GM19467 (cell line): ENCODE data around the gene DNAJB6.

Source experiments
- ATAC-seq: cut with Tn5 transposase; IDR thresholded peaks from one replicate; pipeline ENCODE4 v1.9.1; 2021; ENCODE audit warnings: mild to moderate bottlenecking, moderate library complexity; ENCODE audit not compliant: unreplicated experiment

DNAJB6 gene

DNA sequence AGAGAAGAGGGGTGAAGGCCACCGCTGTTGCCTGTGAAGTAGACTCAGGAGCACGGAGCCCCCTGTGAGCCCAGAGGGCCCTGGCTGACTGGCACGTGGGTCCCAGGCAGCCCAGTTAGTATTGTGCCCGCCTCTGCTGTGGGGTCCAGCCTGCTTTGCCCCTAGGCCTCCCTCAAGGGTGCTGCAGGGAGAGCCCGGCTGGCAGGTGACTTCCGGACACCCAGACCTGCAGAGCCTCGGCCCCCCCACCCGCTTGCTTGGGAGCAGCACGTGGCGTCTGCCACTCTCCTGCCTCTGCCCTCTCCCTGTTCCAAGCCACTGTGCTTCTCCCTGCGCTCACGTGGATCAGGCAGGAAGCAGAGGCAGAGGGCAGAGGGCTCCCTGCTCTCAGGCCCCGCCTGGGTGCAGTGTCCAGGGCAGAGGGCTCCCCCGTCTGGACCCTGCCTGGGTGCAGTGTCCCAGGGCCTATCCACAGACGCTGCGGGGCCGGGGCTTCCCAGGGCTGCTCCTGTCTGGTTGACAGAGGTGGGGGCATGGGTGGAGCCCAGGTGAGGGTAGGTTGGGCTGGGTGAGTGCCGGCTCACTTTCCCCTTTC lies 88.4 kb downstream of the DNAJB6 start:
- ATAC-seq: no peak

DNA sequence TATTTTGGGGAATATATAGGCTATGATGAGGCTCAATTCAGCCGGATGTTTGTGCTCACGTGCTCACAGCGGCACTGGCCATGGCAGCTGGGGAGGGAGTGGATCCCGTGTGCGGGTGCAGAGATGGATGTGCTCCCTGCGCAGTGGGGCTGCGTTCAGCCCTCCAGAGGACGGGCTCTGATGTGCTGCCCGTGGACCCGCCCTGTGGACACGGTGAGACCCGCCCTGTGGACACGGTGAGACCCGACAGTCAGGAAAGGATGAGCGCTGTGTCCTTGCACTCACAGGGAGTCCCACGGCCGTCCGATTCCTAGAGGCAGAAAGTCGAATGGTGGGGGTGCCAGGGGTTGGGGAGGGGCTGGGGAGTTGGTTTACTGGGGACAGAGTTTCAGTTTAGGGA lies 89.0 kb downstream of the DNAJB6 start:
- ATAC-seq: no peak

DNA sequence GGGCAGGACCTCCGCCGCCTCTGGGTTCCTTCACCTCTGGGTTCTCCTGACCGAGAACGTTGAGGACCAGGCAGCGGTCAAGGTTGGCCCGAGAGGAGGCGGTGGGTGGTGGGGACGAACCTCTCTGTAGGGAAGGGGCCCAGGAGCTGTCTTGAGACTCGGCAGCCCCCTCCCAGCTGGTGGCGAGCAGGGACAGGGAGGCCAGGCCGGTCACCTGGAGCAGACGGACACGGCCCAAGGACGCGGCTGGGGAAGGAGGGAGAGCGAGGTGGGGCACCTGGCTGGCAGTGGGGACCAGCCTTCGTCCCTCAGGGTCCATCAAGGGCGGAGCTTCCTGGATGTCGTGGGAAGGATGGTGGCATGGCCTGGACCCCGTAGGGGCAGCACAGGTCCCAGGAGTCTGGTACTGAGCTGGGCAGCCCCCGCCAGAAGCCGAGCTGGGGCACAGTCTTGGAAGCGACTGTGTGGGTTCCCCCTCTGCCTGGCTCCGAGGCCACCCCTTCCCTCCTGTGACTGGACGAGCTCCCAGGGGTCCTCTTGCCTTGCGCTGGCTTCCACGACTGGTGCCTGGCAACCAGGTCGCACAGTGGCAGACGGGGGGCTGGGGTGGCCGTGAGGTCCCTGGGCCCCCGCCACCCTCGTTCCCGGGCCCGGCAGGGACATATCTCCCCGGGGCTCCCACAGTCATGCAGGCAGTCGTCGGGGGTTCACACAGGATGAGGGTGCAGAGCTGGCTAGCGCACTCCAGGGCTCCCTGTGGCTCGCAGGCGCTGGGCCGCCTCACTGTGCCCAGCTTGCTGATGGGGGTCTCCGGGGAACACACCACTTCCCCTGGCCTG lies 89.9 kb downstream of the DNAJB6 start:
- ATAC-seq: no peak

DNA sequence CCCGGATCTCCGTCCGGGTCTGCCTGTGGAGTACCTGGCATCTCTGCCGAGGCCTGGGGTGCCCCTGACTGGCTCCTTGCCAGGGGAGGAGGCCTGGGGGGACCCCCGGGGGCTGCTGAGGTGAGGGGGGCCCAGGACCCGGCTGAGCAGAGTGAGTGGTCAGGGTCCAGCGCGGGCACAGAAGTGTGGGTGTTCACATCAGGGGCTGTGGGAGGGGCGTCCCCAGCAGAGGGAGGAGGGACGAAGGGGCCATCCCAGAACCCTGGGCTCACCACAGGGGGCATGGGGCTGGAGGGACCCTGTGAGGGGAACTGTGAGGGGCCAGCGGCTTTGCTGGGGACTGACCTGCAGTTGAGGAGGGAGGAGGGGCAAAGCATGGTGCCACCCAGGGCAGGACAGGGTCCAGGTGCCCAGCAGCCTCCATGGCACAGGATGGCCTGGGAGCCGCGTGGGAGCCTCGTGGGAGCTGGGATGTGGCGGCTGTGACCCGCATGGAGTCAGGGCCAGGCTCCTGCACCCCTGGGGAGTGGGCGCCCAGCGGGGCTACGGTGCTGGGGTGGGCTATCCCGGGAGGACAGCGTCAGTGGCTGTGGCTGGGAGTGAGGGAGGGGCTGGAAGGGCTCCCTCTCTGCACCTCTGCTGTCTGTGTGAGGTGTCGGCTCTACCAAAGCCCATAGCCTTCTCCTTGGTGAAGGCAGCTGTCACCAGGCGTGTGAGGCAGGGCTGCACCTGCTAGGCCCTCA lies 91.2 kb downstream of the DNAJB6 start:
- ATAC-seq: no peak

DNA sequence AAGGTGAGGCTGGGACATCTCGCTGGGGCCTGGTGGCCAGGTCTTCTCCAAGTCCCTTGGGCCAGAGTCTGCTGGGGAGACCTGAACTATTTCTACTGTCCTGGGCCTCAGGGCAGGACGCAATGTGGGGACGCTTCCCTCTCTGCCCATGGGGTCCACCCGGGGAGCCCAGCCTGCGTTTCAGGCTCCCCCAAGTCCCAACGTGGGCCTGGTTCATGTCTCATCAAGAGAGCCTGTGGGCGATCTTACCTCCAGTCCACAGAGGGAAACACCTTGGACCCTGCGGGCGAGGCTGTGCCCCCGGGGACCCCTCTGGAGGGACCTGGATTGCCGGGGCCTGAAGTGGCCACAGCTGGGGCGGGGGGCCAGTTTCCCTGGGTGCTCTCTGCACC lies 91.7 kb downstream of the DNAJB6 start:
- ATAC-seq: no peak

DNA sequence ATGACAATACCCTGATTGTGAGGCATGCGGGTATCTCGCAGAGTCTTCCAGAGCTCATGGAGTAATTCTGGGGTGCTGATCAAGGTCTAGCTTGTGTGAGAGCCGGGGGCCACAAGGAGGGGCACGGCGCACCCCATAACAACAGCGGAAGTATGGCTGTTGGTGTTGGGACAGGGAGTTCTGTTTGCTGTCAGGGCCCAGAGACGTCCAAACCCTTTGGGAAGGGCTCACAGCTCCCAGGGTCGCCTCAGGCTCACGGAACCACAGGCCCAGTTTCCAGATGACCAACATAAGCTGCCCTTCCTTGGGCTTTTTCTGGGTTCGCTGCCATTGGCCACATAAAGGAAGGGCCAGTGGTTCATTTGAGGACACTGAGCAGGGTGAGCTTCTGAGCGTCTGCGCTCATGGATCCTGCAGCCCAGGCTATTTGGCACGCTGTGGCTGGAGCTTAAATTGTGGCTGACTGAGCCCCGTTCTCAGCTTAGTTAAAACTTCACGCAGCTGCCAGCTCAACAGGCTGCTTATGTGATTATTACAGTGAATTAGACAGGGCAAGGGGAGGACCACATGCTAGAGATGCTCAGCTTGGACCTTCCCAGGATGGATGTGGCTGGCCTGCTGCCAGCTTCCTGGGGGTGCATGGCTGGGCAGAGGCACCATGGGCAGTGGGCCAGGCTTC lies 92.3 kb downstream of the DNAJB6 start:
- ATAC-seq: no peak

DNA sequence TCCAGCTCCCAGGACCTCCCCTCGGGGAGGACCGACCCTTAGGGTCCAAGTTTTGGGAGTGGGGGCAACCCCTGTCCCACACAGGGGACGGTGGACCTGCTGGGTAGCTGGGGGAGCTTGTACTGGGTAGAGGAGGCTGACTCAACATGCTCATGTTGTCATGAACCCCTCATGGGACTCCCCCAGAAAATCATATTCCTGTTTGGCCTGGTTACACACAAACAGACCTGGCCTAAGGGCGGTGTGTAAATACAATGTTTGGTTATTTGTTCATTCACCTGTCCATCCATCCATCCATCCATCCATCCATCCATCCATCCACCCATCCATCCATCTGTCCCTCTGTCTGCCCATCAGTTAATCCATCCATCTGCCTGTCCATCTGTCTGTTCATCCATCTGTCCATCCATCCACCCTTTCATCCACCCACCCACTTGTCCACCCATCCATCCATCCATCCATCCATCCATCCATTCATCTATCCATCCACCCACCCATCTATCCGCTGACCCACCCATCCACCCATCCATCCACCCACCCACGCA lies 92.9 kb downstream of the DNAJB6 start:
- ATAC-seq: no peak

DNA sequence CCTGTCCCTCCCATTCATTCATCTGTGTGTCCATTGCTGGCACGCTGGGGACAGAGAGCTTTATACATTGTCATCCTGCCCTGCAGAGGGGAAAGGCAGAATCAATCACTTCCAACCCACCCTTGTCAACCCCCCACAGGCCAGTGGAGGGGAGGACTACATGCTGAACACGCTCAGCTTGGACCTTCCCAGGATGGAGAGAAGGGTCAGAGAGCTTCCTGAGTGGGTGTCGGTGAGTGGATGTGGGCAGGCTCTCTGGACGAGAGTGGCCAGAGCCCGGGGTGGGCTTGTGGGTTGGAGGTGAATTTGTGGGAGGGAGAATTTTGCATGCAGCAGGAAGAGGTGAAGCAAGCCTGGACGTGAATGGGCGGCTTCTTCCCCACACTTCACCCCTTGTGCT lies 93.9 kb downstream of the DNAJB6 start:
- no peak for ATAC-seq

DNA sequence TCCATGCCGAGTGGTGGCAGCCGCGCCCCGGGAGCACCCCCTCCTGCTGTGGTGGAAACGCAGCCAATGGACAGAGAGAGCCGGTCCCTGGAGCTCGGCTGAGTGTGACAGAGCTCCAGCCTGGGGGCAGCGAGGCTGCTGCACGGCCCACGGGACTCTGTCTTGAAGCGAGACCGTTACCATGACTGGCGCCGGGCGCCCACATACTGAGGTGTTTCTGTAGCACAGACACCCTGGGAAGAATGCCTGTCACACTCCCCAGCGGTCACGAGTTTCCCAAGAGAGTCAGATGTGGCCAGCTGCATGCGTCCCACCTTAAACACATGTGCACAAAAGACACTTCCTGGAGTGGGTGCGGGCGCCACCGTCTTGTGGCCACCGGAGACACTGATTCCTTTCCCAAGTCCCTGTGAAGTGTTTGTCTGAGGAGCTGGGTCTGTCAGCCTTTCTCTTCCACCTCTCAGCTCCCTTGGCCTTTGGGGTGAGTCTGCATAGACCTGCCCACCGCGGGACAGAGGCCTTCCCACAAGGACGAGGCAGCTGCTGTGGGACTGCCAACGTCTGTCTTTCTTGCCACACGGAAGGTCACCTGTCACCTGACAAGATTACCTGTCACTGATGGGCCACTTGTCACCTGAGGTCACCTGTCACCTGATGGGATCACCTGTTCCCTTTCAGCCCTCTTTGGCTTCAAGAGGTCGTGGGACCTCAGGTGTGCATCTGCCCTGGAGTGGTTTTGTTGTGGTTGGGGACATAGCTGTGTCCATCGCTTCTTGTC lies 94.6 kb downstream of the DNAJB6 start:
- no peak for ATAC-seq

DNA sequence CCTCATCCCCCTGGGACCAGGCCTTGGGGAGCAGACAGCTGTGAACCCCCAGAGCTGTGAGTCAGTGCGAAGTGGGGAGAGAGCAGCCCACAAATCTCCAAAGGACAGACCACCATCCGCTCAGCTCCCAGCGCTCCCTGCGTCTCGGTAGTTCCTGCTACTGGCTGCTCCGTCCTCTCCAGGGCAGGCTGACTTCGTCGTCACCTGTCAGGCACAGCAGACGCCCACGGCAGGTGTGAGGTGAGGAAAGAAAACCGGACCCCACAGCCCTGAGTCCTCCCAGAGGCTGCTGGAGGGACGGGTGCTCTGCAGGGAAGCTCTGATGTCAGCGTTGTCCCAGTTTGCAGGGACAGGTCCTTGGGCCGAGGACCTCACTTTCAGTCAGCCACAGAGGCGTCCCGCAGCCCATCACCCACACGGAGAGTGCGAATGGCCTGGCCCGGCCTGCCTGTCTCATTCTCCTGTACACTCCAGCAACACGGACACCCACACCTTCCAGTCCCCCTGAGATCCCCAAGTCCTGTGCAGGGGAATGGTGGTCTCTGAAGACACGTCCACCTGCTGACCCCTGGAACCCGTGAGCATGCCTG lies 95.2 kb downstream of the DNAJB6 start:
- ATAC-seq: no peak

DNA sequence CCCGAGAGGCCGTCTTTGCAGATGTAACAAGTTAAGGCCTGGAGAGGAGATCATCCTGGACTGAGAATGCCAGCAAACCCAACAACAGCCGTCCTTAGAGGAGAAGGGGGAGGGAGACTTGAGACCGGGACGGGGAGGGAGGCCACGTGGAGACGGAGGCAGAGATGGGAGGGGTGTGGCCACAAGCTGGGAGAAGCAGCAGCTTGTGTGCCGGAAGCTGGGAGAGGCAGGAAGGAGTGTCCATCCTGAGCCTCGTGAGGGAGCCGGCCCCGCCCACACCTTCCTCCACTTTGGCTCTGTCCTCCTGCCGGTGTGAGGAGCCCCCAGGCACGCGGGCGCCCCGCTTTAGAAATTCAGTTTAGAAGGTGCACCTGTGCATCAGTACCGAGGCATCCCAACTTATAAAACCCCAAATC lies 95.7 kb downstream of the DNAJB6 start:
- ATAC-seq: no peak

DNA sequence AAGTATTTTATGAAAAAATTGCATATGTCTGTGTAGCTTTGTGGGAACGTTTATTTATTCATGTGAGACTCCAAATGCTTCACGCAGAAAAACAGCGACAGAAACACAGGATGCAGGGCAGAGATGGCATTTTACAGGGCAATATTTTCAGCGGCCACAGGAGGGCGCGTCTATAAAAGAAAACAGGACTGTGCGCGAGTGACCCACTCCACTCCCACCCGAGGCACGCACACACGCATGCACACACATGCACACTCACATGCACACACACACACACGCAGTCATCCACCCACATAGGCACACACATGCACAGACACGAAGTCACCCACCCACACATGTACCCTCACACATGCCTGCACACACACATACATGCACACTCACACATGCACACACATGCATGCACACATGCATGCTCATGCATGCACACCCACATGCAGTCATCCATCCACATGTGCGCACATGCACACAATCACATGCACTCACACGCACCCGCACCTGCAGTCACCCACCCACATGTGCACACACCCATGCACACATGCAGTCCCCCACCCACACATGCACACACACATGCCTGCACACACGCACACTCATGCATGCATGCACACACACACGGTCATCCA lies 96.3 kb downstream of the DNAJB6 start:
- no peak for ATAC-seq

DNA sequence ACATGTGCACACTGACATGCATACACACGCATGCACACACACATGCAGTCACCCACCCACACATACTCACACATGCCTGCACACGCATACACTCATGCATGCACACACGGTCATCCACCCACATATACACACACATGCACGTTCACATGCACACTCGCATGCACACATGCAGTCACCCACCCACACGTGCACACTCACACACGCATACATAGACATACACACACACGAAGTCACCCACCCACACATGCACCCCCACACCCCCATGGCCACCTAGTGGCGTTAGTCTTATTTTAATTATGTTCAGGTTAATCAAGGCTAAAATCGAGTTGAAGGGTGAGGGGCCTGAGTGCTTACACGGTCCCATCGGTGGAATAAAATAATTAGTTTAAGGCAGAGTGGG lies 96.8 kb downstream of the DNAJB6 start:
- no peak for ATAC-seq

DNA sequence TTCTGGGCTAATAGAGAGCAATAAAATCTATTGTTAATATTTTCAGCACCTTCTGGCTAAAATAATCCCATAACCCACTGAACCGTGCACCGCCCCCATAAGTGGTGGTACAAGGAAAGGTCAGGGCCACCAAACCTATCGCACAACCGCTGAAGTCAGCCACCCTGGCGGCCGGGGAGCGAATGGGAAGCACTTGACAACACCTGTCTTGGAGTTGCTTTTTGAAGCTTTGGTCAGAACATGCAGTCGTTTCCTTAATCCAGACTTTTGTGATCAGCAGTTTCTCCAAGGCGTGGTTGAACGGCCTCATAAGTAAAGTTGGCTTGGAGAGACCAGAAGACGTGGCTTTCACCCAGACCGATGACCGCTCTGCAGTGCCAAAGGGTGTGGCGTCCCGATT lies 97.4 kb downstream of the DNAJB6 start:
- no peak for ATAC-seq

DNA sequence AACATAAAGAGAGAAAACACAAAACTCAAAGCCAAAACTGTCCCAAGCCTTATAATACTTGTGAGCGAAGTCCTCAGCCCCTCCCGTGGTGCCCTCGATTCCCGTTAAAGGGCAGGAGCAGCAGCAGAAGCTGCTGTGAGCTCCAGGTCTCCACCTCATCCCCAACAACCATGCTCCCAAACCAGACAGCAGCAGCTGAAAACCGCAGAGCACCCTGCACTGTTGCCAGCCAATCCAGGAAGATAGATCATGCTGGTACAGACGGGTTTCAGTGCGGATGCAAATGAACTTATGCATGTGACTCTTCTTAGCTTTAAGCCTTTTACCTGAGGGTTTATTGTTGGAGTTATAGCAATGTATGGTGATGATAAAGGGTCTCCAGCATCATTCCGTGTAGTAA lies 97.9 kb downstream of the DNAJB6 start:
- ATAC-seq: no peak

DNA sequence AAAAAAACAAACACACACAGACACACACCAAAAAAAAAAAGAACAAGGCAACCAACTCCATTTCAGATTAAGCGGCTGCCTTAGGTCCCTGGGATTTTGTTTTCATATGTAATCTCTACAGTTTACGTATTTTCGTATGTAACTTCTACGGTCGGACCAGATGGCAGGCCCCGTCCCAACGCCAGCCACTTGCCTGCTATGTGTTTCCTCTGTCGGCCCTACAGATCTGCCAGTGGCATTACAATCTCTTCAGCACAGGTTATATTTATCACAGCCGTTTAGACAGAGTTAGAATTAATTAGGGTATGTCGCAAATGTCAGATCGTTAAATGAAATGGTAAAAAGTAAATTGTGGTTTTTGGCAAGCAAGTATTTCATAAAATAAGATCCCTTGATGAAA lies 99.3 kb downstream of the DNAJB6 start:
- ATAC-seq: no peak

DNA sequence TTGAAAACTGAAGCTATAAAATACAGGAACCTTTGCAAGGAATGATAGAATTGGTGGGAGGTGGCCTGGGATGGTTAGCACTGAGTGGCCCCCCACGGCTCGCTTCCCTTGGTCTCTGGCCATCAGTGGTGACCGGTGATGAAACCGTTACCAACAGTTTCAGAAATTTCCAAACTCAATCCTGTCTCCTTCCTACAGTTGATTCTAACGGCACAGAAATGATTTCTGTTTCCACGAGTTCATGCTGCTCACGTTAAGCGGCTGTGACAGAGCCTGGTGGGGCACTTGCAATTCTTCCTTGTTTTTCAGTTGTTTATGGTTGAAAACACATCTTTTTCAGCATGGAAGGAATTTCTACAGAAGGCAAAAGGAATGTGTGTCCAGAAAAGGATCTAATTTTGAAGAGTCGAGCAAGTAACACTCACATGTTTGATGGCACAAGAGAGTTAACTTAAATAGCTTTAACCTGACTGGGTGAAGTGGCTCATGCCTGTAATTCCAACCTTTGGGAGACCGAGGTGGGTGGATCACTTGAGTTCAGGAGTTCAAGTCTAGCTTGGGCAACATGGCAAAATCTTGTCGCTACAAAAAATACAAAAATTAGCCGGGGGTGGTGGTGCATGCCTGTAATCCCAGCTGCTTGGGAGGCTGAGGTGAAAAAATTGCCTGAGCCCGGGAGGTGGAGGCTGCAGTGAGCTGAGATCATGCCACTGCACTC lies 100.1 kb downstream of the DNAJB6 start:
- ATAC-seq: no peak

DNA sequence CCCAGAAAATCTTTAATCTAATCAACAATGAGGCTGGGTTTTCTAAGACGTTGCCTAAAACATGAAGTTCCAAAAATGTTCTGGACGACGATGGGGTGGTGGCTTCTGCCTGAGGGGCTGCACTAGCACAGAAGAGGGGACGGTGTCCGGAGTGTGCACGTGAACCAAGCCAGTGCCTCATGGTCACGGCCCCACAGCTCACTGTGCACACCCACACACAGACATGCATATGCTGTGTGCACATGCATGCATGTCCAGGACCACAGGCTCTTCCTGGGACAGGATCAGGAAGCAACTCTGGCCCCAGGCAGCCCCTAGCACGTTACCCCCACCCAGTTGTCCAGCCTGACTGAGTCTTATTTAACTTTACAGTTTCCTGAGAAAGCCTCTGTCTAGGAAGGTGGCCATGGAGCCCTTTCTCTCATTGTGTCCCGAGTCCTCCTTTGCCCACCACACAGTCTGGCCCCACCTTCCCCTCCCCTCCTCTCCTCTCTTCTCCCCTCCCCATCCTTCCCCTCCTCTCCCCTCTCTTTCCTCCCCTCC lies 100.8 kb downstream of the DNAJB6 start:
- no peak for ATAC-seq
